SK-N-DZ (cell line): Measurements from ENCODE around the gene LRP10.
A peak's percentile ranks its signal among the peaks of the same experiment; 100 is the strongest.
"Not testable (repeated sequence)": the region's sequence is repeated elsewhere in the genome, so short reads cannot be mapped to it uniquely, and the experiment has no call there.

ENCODE experiments used
- DNase-seq: peaks from one replicate; pipeline ENCODE4 v3.0.0-alpha.2; 2015; ENCODE audit warnings: low spot score
- small RNA-seq, 2 experiments: library from RNA; depleted of rRNA; stranded (forward); fragments of <200 nt; gene quantifications; one replicate each; pipeline ENCODE3, GENCODE V24; 2014

Gene LRP10

DNA sequence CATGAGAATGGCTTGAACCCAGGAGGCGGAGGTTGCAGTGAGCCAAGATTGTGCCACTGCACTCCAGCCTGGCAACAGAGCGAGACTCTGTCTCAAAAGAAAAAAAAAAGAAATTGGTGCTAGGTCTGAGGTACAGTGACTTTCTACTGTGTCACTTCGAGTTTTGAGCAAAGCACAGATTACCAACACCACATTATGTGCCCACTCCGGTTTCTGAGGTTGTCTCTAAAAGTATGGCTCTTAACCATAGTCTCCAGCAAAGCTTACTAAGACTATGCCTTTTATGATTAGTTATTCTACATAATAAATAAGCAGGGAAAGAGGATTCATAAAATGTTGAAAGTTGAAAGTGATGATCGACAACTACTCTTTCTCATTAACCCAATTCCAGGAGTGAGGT lies 39.4 kb downstream of the LRP10 start:
- no peak for DNase-seq

GRCh38 chr14:22914836-22915235 lies 43.3 kb downstream of the LRP10 start:
- not testable (repeated sequence) for DNase-seq

GRCh38 chr14:22915886-22916521 lies 44.5 kb downstream of the LRP10 start:
- no peak for DNase-seq

DNA sequence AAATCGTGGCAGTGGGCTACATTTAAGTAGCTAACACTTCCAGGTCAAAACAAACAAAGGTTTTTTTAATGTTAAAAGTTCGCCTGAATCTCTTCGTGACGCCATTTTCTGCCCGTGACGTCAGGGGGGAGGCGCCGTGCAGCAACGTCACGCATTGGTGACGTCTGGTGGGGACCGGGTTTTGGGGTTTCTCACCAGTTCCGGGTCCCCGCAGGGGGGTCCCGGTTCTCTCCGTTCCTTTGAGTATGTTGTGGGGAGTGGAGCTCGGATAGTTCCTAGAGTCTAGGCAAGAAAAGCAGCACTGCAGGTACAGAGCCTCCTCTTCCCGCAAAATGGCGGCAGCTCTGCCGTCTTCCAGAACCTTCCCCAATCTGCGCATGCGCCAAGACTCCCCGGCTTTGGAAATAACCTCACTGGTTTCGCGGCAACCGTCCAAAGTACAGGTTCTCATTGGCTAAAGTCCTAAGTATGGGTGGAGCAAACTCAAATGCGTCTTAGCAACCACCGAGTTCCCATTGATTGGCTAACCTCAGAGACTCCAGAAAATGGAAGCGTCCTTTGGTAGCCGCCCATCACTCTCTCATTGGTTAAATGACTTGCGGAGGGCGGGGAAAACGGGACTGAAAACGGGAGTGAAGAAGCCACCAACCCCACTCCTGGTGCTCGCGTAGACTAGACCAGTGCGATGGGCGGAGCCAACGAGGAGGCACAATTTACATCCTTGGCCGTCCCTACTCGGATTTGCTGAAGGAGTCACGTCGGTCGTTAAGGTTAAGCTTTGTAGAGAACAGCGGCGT lies 47.5 kb downstream of the LRP10 start, which contains the start of gene RBM23:
TSS of gene RBM23 (minus strand) at position 346 of the 797 bp plus-strand sequence.
- peak; percentile 100 for DNase-seq

DNA sequence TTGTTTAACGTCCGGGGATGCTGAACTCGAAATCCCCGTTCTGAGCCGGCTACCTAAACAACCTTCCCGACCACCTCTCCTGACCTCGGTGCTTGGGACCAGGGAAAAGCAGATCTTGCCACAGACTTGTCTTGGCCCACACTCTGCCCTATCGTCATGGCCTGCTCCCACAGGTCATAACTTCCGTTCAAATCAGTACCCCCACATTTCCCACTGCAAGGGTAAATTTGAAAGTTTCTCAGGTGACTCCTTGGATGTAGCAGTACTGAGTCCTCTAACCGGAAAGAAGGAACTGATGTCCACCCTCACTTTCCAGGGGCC lies 48.0 kb downstream of the LRP10 start:
- DNase-seq = no peak

- DNase-seq = no peak
Observed at GRCh38 chr14:22920697-22921096, 49.2 kb downstream of the LRP10 start.

DNA sequence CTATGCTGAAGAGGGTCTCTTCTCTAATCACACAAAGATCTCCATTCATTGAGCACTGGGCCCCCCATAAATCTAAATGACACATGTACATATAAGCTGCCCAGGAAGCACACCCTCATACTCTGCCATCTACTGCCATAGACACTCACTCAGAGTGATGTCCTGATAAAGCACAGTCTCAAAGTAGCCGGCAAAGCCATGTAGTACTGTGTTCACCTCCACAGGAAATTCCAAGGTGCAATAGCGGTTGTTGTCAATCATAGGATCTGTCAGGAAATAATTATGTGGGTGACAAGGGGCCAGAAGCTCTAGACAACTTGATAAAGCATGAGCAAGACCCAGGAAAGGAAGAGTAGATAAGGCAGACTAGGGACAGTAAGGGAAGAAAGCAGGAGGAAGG lies 50.8 kb downstream of the LRP10 start:
- no peak for DNase-seq

DNA sequence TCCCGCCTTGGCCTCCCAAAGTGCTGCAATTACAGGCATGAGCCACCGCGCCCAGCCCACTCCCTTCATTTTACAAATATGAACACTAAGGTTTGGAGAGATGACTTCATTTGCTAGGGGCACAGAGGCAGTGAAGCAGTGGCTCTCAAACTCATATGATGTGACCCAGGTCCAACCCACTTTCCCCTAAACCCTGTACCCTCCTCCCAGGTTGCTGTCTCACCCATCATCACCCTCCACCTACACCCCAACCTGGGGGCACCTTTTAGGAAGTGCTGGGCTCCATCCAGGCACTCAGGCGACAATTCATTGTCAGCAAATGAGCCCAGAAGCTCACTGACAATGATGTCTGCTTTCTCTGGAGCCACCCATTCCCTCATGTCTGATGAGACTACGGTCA lies 52.2 kb downstream of the LRP10 start:
- no peak for DNase-seq

GRCh38 chr14:22925513-22925912 lies 54.0 kb downstream of the LRP10 start:
- DNase-seq = no peak

DNA sequence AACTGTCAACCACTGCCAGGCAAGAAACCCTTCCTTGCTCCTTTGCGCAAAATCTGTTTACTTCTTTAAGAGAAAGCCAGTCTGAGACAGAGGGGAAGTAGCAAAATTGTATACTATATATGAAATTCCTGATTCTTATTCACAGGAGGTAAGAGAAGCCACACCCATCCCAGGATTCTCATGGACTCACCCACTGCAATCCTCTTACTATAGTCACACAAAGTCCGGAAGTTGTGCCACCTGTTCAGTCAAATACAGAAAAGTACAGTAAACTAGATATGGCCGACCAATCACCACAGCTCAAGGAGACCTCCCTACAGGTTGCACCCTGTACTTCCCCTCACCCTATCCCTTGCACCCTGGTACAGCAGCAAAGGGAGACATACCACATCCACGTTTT lies 54.8 kb downstream of the LRP10 start:
- no peak for DNase-seq

DNA sequence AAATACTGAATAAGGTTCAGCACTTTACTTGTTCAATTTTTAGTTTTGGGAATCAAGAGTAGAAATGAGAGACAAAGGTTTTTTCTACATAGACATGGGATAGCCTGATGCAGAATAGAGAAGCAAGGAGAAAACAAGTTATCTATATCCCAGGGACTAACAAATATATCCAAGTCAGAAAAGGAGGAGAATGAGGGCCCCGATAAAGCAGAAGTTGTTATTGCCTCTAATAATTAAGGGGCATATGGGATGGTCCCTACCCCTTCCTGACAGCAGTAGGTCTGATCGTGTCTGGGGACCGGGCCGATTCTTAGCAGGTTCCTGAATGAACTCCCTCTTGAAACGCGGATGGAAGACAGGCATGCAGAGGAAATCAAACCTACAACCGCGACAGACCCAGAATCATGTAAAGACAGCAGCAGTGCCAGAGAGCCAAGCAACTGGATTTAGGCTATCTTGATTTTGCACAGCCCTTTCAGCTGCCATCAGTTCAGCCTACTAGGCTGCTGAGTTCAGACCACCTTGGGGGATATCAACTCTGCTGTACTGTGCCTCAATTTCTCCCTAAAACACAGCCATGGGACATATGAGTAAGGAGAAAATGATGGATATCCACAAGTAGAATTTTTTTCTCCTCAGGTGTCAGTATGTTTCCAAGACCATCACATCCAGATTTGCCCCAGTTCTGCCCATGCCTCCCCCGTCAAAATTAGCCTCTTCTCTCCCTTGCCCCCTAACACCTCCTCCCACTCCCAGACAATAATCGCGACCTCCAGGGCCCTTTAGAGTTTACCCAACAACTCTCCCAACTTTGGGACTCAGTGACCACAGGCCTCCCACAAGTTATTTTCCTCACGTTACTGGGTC lies 56.9 kb downstream of the LRP10 start:
- DNase-seq = no peak

DNA sequence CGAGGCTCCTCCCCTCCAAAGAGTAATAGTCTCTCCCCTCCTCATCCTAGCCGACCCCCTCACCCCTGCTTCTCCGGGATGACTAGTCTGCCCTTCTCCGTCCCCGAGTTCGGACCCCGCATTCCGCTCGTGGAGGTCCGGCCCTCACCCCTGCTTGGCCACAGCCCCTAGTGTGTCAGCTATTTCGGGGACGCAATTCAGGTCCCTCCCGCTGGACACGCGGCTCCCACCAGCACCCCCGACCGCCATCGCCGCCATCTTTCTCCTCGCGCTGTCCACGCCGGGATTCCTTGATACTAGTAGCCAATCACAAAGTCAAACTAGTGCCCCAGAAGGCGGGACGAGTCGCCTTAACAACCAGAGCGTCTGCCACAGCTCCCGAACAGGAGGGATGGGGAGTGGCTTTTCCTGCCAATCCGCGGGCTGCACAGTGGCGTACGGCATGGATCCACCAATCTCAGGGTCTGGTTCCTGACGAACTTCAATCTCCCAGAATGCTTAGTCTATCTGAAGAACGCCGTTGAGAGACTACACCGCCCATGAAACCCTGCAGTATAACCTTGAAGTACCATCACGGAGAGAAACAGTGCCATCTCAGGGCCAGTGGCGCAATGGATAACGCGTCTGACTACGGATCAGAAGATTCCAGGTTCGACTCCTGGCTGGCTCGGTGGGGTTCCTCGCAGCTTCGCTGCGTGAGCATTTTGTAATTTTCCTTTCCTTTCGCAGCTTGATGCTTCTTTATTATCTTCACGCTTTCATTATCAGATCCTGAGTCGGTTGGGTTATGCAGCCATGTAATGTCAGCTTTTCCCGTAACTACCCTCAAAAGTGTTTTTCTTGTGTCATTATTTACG lies 57.8 kb downstream of the LRP10 start, which contains the start of gene PRMT5:
TSS of gene PRMT5 (minus strand) at position 273 of the 857 bp plus-strand sequence. CDS start at position 258, 15 bp downstream.
- peak; percentile 100 for DNase-seq

- DNase-seq = no peak
Observed at GRCh38 chr14:22929961-22930364, 58.4 kb downstream of the LRP10 start.

Small RNA genes within 50 kb of the gene (small RNA-seq; reads per million reads assigned to genes)
- gene RF00019 = 0 reads per million in 2 experiments
